Sigmoid colon (tissue), 7 donors: ENCODE data around the gene TBC1D8. TPM values are rescaled to one million over a fixed set of nuclear protein-coding genes. Genes with fewer than 3 reads are reported as not detected.
A peak's percentile ranks its signal among the peaks of the same experiment; 100 is the strongest.

Experiments used
- DNase-seq: peaks from one replicate; pipeline ENCODE4 v3.0.0-alpha.2; 2019
- H3K27ac ChIP-seq, 4 donors: fragments of 200-600 bp; sonication (generic); one replicate each; pipeline ENCODE4 v1.5.1; 2016 to 2019; ENCODE audit warnings: mild to moderate bottlenecking in 1 of 4
- H3K27me3 ChIP-seq, 3 donors: fragments of 200-600 bp; sonication (generic); one replicate each; pipeline ENCODE4 v1.5.1; 2019; ENCODE audit warnings: mild to moderate bottlenecking in 1 of 3
- H3K36me3 ChIP-seq, 4 donors: fragments of 200-600 bp; sonication (generic); one replicate each; pipeline ENCODE4 v1.5.1; 2016 to 2019
- H3K4me1 ChIP-seq, 4 donors: fragments of 200-600 bp; sonication (generic); one replicate each; pipeline ENCODE4 v1.5.1; 2017 to 2019
- H3K4me3 ChIP-seq, 4 donors: fragments of 200-600 bp; sonication (generic); one replicate each; pipeline ENCODE4 v1.5.1; 2017 to 2019; ENCODE audit warnings: mild to moderate bottlenecking in 2 of 4, moderate library complexity in 1 of 4
- H3K9me3 ChIP-seq, 4 donors: fragments of 200-600 bp in 3 of 4; sonication (generic) in 3 of 4; one replicate each; pipeline versions ENCODE4 v1.5.1 to v1.6.1; 2013 to 2019
- EP300 ChIP-seq, 4 donors: sonication (generic); formaldehyde crosslinking; IDR thresholded peaks; one replicate each; pipeline ENCODE4 v1.6.1; 2017; ENCODE audit warnings: antibody characterized with exemption in 4 of 4
- POLR2A ChIP-seq, 2 donors: fragments of 450-650 bp; IDR thresholded peaks; one replicate each; pipeline ENCODE4 v1.6.1; 2016; ENCODE audit warnings: antibody characterized with exemption in 2 of 2, mild to moderate bottlenecking in 2 of 2, moderate library complexity in 2 of 2
- POLR2AphosphoS5 ChIP-seq, 4 donors: sonication (generic); formaldehyde crosslinking; IDR thresholded peaks; one replicate each; pipeline ENCODE4 v1.6.1; 2017; ENCODE audit warnings: antibody characterized with exemption in 4 of 4
- WGBS, 2 donors: extraction: QIAGEN DNeasy Blood & Tissue Kit; methylation state at CpG; one replicate each; pipeline ENCODE4 v1.1.7; 2013; 5-methylcytosine and 5-hydroxymethylcytosine counted together
- intact Hi-C: fragments of 100-400 bp; cut with DNase I; formaldehyde crosslinking; loops from one replicate; pipeline ENCODE4 v1.15.1; 2023
- polyA plus RNA-seq, 3 donors: library from polyadenylated mRNA; stranded (reverse); fragments of 200-250 nt; gene quantifications; one replicate each; pipeline ENCODE4 v1.2.3, GENCODE V29; 2013
- total RNA-seq, 4 donors: library from RNA; depleted of rRNA; stranded (reverse); fragments of >200 nt; gene quantifications; one replicate each; pipeline ENCODE4 v1.1.0, GENCODE V29; 2016
- TF ChIP-seq, protein P1 (sequence below), 4 experiments: fragments of 450-650 bp in 3 of 4; fragments of 200-600 bp in 1 of 4; IDR thresholded peaks; one replicate each; pipeline ENCODE4 v1.5.1; 2016 to 2019; ENCODE audit warnings: antibody characterized with exemption in 4 of 4, mild to moderate bottlenecking in 3 of 4, moderate library complexity in 2 of 4
- donor health status: healthy with polysubstance abuse.
- donor health status: Bipolar disorder and iron deficiency.
- donor health status: healthy.

TBC1D8 gene
- 10 to 100 TPM; 12.8 to 24.1 (median 17.0) TPM for total RNA-seq
- 10 to 100 TPM in 1 of 3 donors, 1 to 10 TPM in 2; 3.0 to 15.7 (median 6.2) TPM for polyA plus RNA-seq

DNA sequence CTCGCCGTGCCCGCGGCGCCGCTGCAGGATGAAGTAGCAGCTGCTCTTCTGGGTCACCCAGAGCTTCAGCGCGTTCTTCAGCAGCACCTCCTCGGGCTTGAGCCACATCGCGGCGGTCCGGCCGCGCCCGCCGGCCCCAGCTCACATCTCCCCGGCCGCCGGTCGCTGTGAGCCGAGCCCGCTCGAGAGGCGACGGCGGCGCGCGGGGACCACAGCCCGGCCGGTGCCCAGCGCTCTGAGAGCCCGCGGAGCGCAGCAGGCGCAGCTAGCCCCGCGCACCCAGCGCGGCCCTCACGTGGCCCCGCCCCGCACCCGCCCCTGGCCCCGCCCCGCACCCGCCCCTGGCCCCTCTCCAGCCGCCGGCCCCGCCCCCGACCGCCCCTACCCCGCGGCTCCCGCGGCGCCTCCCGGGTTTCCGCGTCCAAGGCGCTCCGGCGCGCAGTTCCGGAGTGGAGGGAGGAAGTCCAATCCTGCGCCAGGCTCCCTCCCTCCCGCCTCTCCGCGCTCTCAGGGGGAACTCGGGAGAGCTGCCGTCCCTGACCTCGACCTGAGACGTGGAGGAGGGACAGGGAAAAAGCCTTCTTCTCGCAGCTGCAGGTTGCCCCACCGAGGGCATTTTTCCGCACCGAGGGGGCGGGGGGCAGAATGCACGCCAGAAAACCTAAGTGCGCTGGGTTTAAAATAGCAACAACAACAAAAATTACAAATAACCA lies at the start of gene TBC1D8:
Gene TBC1D8 (minus strand): TSS at position 237 of the 713 bp plus-strand sequence. CDS start 129 bp downstream, at position 108.
- peak within 1 kb of the TSS; percentile 78 to 88 (median 84) for H3K4me3 ChIP-seq
- peak within 1 kb of the TSS; percentile 83 to 89 (median 86) for H3K27ac ChIP-seq
- H3K9me3 ChIP-seq: no peaks in the 10 kb centered on the region
- peaks cover 0 to 28% (median 23%) of the 10 kb centered on the region in 4 donors for H3K4me1 ChIP-seq
- intact Hi-C loops: loop anchor here (5.0 kb wide), 3 partner anchors 39 to 544 kb away; no protein-coding TSS in a partner anchor
- whole genome bisulfite sequencing, 2 donors: 0 to 1% methylated on average over 81 of the region's 81 CpGs
- H3K36me3 ChIP-seq: no peaks in the 10 kb centered on the region
- DNase-seq: peak; percentile 95
- TF ChIP-seq POLR2AphosphoS5 (IDR thresholded peaks at IDR 0.05) (peak; percentile 6 to 74 (median 58)), POLR2A (IDR thresholded peaks at IDR 0.05) (no peak)
- H3K27me3 ChIP-seq: no peaks in the 10 kb centered on the region

DNA sequence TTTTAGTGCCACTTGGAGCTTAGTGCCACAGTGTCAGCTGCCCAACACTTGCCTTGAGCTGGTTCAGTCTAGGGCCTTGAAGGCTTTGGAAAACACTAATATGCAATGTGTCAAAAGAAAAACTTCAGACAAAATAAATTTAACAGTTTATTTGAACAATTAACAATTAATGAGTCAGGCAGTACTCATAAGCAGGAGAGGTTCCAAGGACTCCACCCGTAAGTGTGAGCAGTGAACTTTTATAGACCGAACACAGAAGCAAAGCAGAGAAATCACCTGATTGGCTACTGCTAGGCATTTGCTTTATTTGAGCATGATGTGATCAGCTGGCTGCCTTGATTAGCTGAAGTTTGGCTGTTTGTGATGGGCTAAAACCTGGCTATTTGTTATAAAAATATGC lies 49.5 kb upstream of the TBC1D8 start:
- H3K4me3 ChIP-seq: no peak overlapping the region
- H3K36me3 ChIP-seq: no peaks in the 10 kb centered on the region
- intact Hi-C loops: no loop called here
- 17 to 61% methylated on average over 2 of the region's 2 CpGs for WGBS, 2 donors
- peaks cover 0 to 2% (median under 1%) of the 10 kb centered on the region in 4 donors for H3K4me1 ChIP-seq
- DNase-seq: no peak
- no peak for TF ChIP-seq EP300 (IDR thresholded peaks at IDR 0.05)
- no peaks in the 10 kb centered on the region for H3K27me3 ChIP-seq
- H3K27ac ChIP-seq: no peak overlapping the region
- no peaks in the 10 kb centered on the region for H3K9me3 ChIP-seq

DNA sequence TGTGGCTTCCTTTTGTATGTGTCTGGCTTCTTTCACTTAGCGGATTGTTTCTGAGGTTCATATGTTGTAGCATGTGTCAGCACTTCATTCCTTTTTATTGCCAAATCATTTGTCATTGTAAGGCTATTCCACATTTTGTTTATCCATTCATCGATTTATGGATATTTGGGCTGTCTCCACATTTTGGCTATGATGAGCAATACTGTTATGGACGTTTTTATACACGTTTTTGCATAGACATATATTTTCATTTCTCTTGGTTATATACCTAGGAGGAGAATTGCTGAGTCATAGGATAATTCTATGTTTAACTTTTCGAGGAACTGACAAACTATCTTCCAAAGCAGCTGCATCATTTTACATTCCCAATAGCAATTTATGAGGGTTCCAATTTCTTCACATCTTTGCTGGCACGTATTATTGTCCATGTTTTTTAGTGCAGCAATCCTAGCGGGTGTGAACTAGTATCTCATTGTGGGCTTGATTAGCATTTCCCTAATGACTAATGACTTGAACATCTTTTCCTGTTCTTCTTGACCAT lies 48.1 kb upstream of the TBC1D8 start:
- WGBS, 2 donors: 58 to 68% methylated on average over 7 of the region's 7 CpGs
- Histone ChIP-seq H3K36me3 (no peaks in the 10 kb centered on the region), H3K4me3 (no peak overlapping the region), H3K27me3 (no peaks in the 10 kb centered on the region), H3K9me3 (no peaks in the 10 kb centered on the region), H3K27ac (no peak overlapping the region), H3K4me1 (no peaks in the 10 kb centered on the region)
- TF ChIP-seq POLR2AphosphoS5 (IDR thresholded peaks at IDR 0.05) (no peak), POLR2A (IDR thresholded peaks at IDR 0.05) (no peak), EP300 (IDR thresholded peaks at IDR 0.05) (no peak)
- TF ChIP-seq, protein P1, sequence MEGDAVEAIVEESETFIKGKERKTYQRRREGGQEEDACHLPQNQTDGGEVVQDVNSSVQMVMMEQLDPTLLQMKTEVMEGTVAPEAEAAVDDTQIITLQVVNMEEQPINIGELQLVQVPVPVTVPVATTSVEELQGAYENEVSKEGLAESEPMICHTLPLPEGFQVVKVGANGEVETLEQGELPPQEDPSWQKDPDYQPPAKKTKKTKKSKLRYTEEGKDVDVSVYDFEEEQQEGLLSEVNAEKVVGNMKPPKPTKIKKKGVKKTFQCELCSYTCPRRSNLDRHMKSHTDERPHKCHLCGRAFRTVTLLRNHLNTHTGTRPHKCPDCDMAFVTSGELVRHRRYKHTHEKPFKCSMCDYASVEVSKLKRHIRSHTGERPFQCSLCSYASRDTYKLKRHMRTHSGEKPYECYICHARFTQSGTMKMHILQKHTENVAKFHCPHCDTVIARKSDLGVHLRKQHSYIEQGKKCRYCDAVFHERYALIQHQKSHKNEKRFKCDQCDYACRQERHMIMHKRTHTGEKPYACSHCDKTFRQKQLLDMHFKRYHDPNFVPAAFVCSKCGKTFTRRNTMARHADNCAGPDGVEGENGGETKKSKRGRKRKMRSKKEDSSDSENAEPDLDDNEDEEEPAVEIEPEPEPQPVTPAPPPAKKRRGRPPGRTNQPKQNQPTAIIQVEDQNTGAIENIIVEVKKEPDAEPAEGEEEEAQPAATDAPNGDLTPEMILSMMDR (IDR thresholded peaks at IDR 0.05): no peak
- intact Hi-C loops: no loop called here
- no peak for DNase-seq

DNA sequence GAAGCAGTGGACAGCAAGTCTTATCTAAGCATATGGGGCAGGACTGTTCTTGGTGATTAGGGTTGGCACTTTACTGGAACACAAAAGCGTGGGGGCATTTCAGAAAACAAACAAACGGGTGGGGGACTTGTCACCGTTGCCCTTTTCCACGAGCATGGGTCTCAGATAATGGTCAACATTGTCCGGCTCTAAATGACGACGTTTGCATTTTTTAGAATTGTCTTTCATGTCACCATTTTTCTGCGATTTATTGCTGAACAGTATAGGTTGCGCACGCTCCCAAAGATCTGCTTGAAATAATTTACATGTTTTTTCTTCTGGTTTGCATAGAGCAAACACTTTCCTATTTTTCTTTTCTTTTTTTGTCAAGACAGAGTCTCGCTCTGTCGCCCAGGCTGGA lies 46.6 kb upstream of the TBC1D8 start:
- no peaks in the 10 kb centered on the region for H3K27me3 ChIP-seq
- WGBS, 2 donors: 91 to 94% methylated on average over 12 of the region's 12 CpGs
- no peak overlapping the region for H3K27ac ChIP-seq
- H3K36me3 ChIP-seq: no peaks in the 10 kb centered on the region
- TF ChIP-seq POLR2A (IDR thresholded peaks at IDR 0.05): no peak
- TF ChIP-seq, protein P1 (IDR thresholded peaks at IDR 0.05): no peak
- no peak for TF ChIP-seq POLR2AphosphoS5 (IDR thresholded peaks at IDR 0.05)
- no peak for TF ChIP-seq EP300 (IDR thresholded peaks at IDR 0.05)
- no peak overlapping the region for H3K4me3 ChIP-seq
- no peaks in the 10 kb centered on the region for H3K4me1 ChIP-seq
- intact Hi-C loops: no loop called here
- no peaks in the 10 kb centered on the region for H3K9me3 ChIP-seq
- no peak for DNase-seq

DNA sequence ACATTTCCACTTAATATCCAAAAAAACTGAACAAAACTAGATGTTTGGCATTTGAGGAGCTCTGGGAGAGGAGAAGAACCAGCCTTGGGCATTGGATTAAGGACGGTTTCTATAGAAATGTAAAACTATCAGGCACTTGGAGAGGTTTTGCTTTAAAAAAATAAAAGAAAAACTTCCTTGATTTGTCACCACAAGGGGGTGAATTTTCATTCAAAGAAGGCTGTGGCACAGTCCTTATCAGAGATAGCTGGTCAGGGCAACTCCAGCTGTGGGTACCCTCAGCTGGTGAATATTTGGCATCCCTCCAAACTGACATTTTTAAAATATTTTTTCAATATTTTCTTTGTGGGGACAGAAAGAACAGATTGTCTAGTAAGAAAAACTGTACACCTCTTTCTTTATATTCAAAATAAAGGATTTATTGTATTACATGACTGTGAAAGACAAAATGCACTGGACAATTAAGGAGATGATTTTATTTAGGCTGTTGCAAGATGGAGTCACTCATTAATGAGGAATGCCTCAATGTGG lies 46.1 kb upstream of the TBC1D8 start:
- Histone ChIP-seq H3K4me3 (no peak overlapping the region), H3K27me3 (no peaks in the 10 kb centered on the region), H3K4me1 (no peaks in the 10 kb centered on the region), H3K27ac (no peak overlapping the region), H3K36me3 (no peaks in the 10 kb centered on the region), H3K9me3 (no peaks in the 10 kb centered on the region)
- 28 to 44% methylated on average over 1 of the region's 1 CpG for WGBS, 2 donors
- no peak for DNase-seq
- intact Hi-C loops: no loop called here
- TF ChIP-seq POLR2AphosphoS5 (IDR thresholded peaks at IDR 0.05) (no peak), POLR2A (IDR thresholded peaks at IDR 0.05) (no peak), EP300 (IDR thresholded peaks at IDR 0.05) (no peak)
- TF ChIP-seq, protein P1 (IDR thresholded peaks at IDR 0.05): no peak
